Liver (tissue), 9 donors: ENCODE measurements around the gene TYMP. TPM values are rescaled to one million over a fixed set of nuclear protein-coding genes. Genes with fewer than 3 reads are reported as not detected.

Experiments used
- DNase-seq: peaks from one replicate; pipeline ENCODE4 v3.0.0-alpha.2; 2017; ENCODE audit warnings: low spot score
- H3K27ac ChIP-seq, 2 donors: one replicate each; pipeline ENCODE4 v1.7.0; 2013; ENCODE audit warnings: inconsistent platforms in 2 of 2, low read length in 2 of 2, control low read depth in 1 of 2, low read depth in 1 of 2, mild to moderate bottlenecking in 1 of 2
- H3K27me3 ChIP-seq, 4 donors: one replicate each; pipeline versions ENCODE4 v1.6.1 to v1.7.0; 2013; ENCODE audit warnings: low read length in 3 of 4, inconsistent platforms in 1 of 4, mild to moderate bottlenecking in 1 of 4, moderate library complexity in 1 of 4; ENCODE audit not compliant: control insufficient read depth in 4 of 4, insufficient read depth in 4 of 4
- H3K36me3 ChIP-seq, 4 donors: one replicate each; pipeline versions ENCODE4 v1.6.1 to v1.7.0; 2013; ENCODE audit warnings: low read length in 3 of 4, mild to moderate bottlenecking in 3 of 4, low read depth in 1 of 4, moderate library complexity in 1 of 4; ENCODE audit not compliant: control insufficient read depth in 4 of 4, insufficient read depth in 3 of 4
- H3K4me1 ChIP-seq, 4 donors: one replicate each; pipeline versions ENCODE4 v1.6.1 to v1.7.0; 2013; ENCODE audit warnings: low read length in 3 of 4, mild to moderate bottlenecking in 3 of 4, moderate library complexity in 1 of 4; ENCODE audit not compliant: control insufficient read depth in 4 of 4, insufficient read depth in 4 of 4
- H3K4me3 ChIP-seq, 3 donors: one replicate each; pipeline versions ENCODE4 v1.6.1 to v1.7.0; 2013; ENCODE audit warnings: low read length in 3 of 3, control low read depth in 1 of 3, low read depth in 1 of 3, mild to moderate bottlenecking in 1 of 3
- H3K9ac ChIP-seq, 2 donors: one replicate each; pipeline ENCODE4 v1.7.0; 2013; ENCODE audit warnings: low read length in 2 of 2, mild to moderate bottlenecking in 2 of 2, moderate library complexity in 2 of 2, control low read depth in 1 of 2, low read depth in 1 of 2
- H3K9me3 ChIP-seq, 4 donors: one replicate each; pipeline versions ENCODE4 v1.6.1 to v1.7.0; 2013; ENCODE audit warnings: low read length in 3 of 4; ENCODE audit not compliant: control insufficient read depth in 4 of 4
- EGR1 ChIP-seq, 2 donors: IDR thresholded peaks; 2 replicates each; pipeline ENCODE4 v1.6.1; 2016 to 2018; ENCODE audit warnings: antibody characterized with exemption in 2 of 2, low read depth in 2 of 2
- FOXA1 ChIP-seq: IDR thresholded peaks from 2 replicates; pipeline ENCODE4 v1.6.1; 2016; ENCODE audit warnings: antibody characterized with exemption
- FOXA2 ChIP-seq: IDR thresholded peaks from 2 replicates; pipeline ENCODE4 v1.6.1; 2016; ENCODE audit warnings: antibody characterized with exemption
- GABPA ChIP-seq, 2 donors: IDR thresholded peaks in 1 of 2; conservative IDR thresholded peaks in 1 of 2; 2 replicates each; pipeline ENCODE4 v1.6.1; 2016; ENCODE audit warnings: antibody characterized with exemption in 2 of 2, mild to moderate bottlenecking in 1 of 2, moderate library complexity in 1 of 2
- HNF4A ChIP-seq, 2 donors: conservative IDR thresholded peaks; 2 replicates each; pipeline ENCODE4 v1.6.1; 2016; ENCODE audit warnings: antibody characterized with exemption in 2 of 2, mild to moderate bottlenecking in 2 of 2
- HNF4G ChIP-seq: IDR thresholded peaks from 2 replicates; pipeline ENCODE4 v1.6.1; 2016; ENCODE audit warnings: antibody characterized with exemption
- JUND ChIP-seq, 2 donors: IDR thresholded peaks; 2 replicates each; pipeline ENCODE4 v1.6.1; 2016; ENCODE audit warnings: antibody characterized with exemption in 2 of 2
- NR2F2 ChIP-seq: IDR thresholded peaks from 2 replicates; pipeline ENCODE4 v1.6.1; 2016; ENCODE audit warnings: antibody characterized with exemption
- RAD21 ChIP-seq, 2 donors: IDR thresholded peaks; 2 replicates each; pipeline ENCODE4 v1.6.1; 2016; ENCODE audit warnings: antibody characterized with exemption in 2 of 2, mild to moderate bottlenecking in 2 of 2
- RXRA ChIP-seq, 2 donors: IDR thresholded peaks; 2 replicates each; pipeline ENCODE4 v1.6.1; 2017 to 2018; ENCODE audit warnings: antibody characterized with exemption in 2 of 2, mild to moderate bottlenecking in 1 of 2
- SP1 ChIP-seq: IDR thresholded peaks from 2 replicates; pipeline ENCODE4 v1.6.1; 2018; ENCODE audit warnings: antibody characterized with exemption, mild to moderate bottlenecking
- TAF1 ChIP-seq: conservative IDR thresholded peaks from 2 replicates; pipeline ENCODE4 v1.6.1; 2016; ENCODE audit warnings: antibody characterized with exemption, mild to moderate bottlenecking
- YY1 ChIP-seq: IDR thresholded peaks from 2 replicates; pipeline ENCODE4 v1.6.1; 2016; ENCODE audit warnings: antibody characterized with exemption, mild to moderate bottlenecking
- WGBS: extraction: QIAGEN DNeasy Blood & Tissue Kit; methylation state at CpG from one replicate; pipeline ENCODE4 v1.1.7; 2013; 5-methylcytosine and 5-hydroxymethylcytosine counted together
- polyA plus RNA-seq, 2 donors: library from polyadenylated mRNA; stranded (reverse) in 1 of 2; unstranded in 1 of 2; fragments of 200-250 nt in 1 of 2; fragments of >200 nt in 1 of 2; fragmentation: Nextera tagmentation in 1 of 2; extraction: Ambion mirVana in 1 of 2; gene quantifications; one replicate each; pipeline versions ENCODE4 v1.2.1 to v1.2.3, GENCODE V29; 2013 to 2015
- total RNA-seq, 2 donors: library from RNA; depleted of rRNA; stranded (reverse); fragments of >200 nt; gene quantifications; one replicate each; pipeline ENCODE4 v1.2.3, GENCODE V29; 2014
- TF ChIP-seq, protein P1 (sequence below): fragments of 150-350 bp; IDR thresholded peaks from 2 replicates; pipeline ENCODE4 v1.5.1; 2017; ENCODE audit warnings: improper control_type of control experiment, low read depth, low read length; ENCODE audit not compliant: missing input control
- TF ChIP-seq, protein P2 (sequence below): IDR thresholded peaks from 2 replicates; pipeline ENCODE4 v1.6.1; 2016; ENCODE audit warnings: antibody characterized with exemption
- TF ChIP-seq, protein P3 (sequence below): IDR thresholded peaks from 2 replicates; pipeline ENCODE4 v1.6.1; 2016; ENCODE audit warnings: antibody characterized with exemption
- TF ChIP-seq, protein P4 (sequence below): IDR thresholded peaks from 2 replicates; pipeline ENCODE4 v1.6.1; 2016; ENCODE audit warnings: antibody characterized with exemption
- donor health status: healthy.
- donor health status: healthy.
- donor health status: healthy.
- donor health status: healthy.
- donor health status: healthy.

Gene TYMP
- total and polyA plus RNA-seq, 4 donors = 34.0 to 109 (median 65.5) TPM

DNA sequence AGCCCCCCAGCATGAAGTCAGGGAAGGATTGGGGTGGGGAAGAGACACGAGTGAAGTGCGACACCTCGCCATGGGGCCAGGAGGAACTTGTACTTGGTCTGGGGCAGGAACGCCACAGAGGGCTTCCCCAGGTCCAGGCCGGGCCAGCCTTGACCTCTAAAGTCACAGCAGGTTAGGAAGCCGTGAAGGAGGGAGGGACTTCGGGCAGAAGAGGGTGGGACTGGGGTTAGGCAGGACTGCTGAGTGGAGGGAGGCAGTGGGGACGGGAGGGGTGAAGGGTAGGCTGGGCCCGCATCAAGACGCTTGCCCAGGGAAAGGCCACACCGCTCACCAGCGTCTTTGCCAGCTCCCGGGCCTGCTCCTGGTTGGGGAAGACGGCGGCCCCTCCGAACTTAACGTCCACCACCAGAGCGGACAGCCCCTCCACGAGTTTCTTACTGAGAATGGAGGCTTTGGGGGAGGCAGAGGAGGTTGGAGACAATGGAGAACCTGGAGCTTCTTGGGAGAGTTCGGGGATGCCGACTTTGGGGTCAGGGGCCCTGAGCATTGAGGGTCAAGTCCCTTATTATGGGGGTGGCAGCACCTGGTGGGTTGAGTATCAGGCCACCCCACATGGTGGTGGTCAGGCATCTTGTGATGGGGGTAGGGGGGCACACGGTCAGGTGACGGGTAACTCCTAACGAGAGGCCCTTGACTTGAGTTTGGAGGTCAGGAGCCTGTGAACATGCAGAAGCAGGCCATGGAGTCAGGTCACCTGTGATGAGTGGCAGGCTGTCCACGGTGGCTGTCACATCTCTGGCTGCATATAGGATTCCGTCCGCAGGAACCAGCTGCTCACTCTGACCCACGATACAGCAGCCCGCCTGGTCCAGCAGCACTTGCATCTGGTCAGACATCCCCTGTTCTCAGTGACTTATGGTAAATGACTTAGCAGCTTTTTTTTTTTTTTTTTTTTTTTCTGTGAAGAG is 2.7 kb downstream of the TYMP start:
- Histone ChIP-seq H3K9ac (peak overlapping the region in 1 of 2 donors; percentile 59), H3K27me3 (no peaks in the 10 kb centered on the region), H3K9me3 (no peaks in the 10 kb centered on the region), H3K4me1 (peaks cover 13 to 62% (median 31%) of the 10 kb centered on the region in 4 donors), H3K4me3 (peak overlapping the region; percentile 20 to 77 (median 73)), H3K27ac (peak overlapping the region; percentile 92 to 96), H3K36me3 (peaks cover 7 to 17% (median 10%) of the 10 kb centered on the region in 4 donors)
- WGBS = 43% methylated on average over 29 of the region's 29 CpGs
- peak; percentile 56 for DNase-seq
- TF ChIP-seq YY1 (peak; percentile 45), JUND (IDR thresholded peaks at IDR 0.05) (no peak), HNF4A (conservative IDR thresholded peaks at IDR 0.05) (peak; percentile 21 to 47), RXRA (IDR thresholded peaks at IDR 0.05) (peak; percentile 66 to 69)

DNA sequence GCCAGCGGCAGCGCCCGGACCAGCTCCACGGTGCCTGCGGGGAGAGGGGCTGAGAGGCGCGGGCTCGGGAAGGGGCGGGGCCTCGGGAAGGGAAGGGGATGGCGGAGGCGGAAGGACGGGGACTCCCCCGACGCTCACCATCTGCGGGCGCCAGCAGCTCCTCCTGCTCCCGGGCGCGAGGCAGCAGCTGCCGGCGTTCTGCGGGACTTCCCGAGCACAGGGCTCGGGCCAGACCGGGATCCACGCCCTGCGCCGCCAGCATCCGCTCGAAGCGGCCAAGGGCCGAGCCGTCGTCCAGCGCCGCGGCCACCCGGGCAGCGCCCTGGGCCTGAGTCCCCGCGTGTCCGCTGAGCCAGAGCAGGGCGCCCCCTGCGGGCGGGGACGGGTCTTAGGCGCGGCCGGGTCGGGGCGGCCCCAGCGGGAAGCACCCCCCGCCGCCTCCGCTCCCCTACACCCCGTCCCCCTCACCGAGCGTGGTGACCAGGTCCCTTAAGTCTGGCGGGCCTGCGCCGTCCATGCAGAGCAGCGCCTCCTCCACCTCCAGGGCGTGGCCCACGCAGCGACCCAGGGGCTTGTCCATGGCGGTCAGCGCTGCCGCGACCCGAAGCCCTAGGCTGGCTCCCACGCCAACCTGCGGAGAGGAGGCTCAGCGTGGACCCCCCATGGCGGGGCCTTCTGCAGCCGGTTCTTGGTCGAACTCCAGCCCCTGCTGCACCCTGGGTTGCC is 3.5 kb downstream of the TYMP start:
- peak overlapping the region; percentile 17 to 59 for H3K9ac ChIP-seq
- no peaks in the 10 kb centered on the region for H3K27me3 ChIP-seq
- TF ChIP-seq TAF1 = no peak
- no peak for TF ChIP-seq RXRA (IDR thresholded peaks at IDR 0.05)
- TF ChIP-seq, protein P1, sequence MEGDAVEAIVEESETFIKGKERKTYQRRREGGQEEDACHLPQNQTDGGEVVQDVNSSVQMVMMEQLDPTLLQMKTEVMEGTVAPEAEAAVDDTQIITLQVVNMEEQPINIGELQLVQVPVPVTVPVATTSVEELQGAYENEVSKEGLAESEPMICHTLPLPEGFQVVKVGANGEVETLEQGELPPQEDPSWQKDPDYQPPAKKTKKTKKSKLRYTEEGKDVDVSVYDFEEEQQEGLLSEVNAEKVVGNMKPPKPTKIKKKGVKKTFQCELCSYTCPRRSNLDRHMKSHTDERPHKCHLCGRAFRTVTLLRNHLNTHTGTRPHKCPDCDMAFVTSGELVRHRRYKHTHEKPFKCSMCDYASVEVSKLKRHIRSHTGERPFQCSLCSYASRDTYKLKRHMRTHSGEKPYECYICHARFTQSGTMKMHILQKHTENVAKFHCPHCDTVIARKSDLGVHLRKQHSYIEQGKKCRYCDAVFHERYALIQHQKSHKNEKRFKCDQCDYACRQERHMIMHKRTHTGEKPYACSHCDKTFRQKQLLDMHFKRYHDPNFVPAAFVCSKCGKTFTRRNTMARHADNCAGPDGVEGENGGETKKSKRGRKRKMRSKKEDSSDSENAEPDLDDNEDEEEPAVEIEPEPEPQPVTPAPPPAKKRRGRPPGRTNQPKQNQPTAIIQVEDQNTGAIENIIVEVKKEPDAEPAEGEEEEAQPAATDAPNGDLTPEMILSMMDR = peak; percentile 51
- TF ChIP-seq JUND (IDR thresholded peaks at IDR 0.05) = no peak
- H3K36me3 ChIP-seq = peaks cover 9 to 25% (median 11%) of the 10 kb centered on the region in 4 donors
- peak overlapping the region; percentile 92 to 96 for H3K27ac ChIP-seq
- peak overlapping the region; percentile 44 to 77 (median 73) for H3K4me3 ChIP-seq
- no peaks in the 10 kb centered on the region for H3K9me3 ChIP-seq
- WGBS = under 1% methylated on average over 77 of the region's 77 CpGs
- H3K4me1 ChIP-seq = peaks cover 13 to 61% (median 31%) of the 10 kb centered on the region in 4 donors
- peak; percentile 78 for DNase-seq

DNA sequence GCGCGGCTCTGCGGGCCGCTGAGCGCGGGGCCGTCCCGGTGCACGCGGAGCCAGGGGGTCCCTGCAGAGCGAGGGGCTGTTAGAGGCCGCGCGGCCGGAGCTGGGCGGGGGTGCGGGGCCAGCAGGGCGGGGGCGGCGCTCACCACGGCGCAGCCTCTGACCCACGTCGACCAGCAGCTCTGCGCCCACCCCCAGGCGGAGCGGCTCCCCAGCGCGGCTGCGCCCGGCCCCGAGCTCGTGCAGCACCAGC is 4.0 kb downstream of the TYMP start:
- no peak overlapping the region for H3K9ac ChIP-seq
- H3K4me1 ChIP-seq = peaks cover 13 to 61% (median 31%) of the 10 kb centered on the region in 4 donors
- WGBS = under 1% methylated on average over 33 of the region's 33 CpGs
- no peaks in the 10 kb centered on the region for H3K9me3 ChIP-seq
- no peak for DNase-seq
- no peaks in the 10 kb centered on the region for H3K27me3 ChIP-seq
- H3K36me3 ChIP-seq = peaks cover 9 to 29% (median 11%) of the 10 kb centered on the region in 4 donors
- peak overlapping the region; percentile 92 to 96 for H3K27ac ChIP-seq
- peak overlapping the region; percentile 44 to 77 (median 73) for H3K4me3 ChIP-seq
- no peak for TF ChIP-seq FOXA2
- no peak for TF ChIP-seq EGR1 (IDR thresholded peaks at IDR 0.05; ENCODE audit: low read depth in 2 of 2)
- no peak for TF ChIP-seq GABPA (IDR thresholded peaks at IDR 0.05 in 1 of 2, conservative IDR thresholded peaks at IDR 0.05 in 1 of 2)
- TF ChIP-seq, protein P2, sequence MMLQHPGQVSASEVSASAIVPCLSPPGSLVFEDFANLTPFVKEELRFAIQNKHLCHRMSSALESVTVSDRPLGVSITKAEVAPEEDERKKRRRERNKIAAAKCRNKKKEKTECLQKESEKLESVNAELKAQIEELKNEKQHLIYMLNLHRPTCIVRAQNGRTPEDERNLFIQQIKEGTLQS = no peak
- no peak for TF ChIP-seq JUND (IDR thresholded peaks at IDR 0.05)
- TF ChIP-seq, protein P1 = no peak
- no peak for TF ChIP-seq NR2F2
- no peak for TF ChIP-seq FOXA1
- TF ChIP-seq YY1 = no peak
- no peak for TF ChIP-seq TAF1
- TF ChIP-seq RAD21 (IDR thresholded peaks at IDR 0.05) = no peak
- no peak for TF ChIP-seq HNF4A (conservative IDR thresholded peaks at IDR 0.05)
- TF ChIP-seq HNF4G = no peak
- TF ChIP-seq, protein P3, sequence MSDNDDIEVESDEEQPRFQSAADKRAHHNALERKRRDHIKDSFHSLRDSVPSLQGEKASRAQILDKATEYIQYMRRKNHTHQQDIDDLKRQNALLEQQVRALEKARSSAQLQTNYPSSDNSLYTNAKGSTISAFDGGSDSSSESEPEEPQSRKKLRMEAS = no peak
- TF ChIP-seq RXRA (IDR thresholded peaks at IDR 0.05) = no peak
- TF ChIP-seq, protein P4, sequence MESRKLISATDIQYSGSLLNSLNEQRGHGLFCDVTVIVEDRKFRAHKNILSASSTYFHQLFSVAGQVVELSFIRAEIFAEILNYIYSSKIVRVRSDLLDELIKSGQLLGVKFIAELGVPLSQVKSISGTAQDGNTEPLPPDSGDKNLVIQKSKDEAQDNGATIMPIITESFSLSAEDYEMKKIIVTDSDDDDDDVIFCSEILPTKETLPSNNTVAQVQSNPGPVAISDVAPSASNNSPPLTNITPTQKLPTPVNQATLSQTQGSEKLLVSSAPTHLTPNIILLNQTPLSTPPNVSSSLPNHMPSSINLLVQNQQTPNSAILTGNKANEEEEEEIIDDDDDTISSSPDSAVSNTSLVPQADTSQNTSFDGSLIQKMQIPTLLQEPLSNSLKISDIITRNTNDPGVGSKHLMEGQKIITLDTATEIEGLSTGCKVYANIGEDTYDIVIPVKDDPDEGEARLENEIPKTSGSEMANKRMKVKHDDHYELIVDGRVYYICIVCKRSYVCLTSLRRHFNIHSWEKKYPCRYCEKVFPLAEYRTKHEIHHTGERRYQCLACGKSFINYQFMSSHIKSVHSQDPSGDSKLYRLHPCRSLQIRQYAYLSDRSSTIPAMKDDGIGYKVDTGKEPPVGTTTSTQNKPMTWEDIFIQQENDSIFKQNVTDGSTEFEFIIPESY = no peak
- no peak for TF ChIP-seq SP1
